ENCODE results near the gene UNC13D.

Gene UNC13D

DNA sequence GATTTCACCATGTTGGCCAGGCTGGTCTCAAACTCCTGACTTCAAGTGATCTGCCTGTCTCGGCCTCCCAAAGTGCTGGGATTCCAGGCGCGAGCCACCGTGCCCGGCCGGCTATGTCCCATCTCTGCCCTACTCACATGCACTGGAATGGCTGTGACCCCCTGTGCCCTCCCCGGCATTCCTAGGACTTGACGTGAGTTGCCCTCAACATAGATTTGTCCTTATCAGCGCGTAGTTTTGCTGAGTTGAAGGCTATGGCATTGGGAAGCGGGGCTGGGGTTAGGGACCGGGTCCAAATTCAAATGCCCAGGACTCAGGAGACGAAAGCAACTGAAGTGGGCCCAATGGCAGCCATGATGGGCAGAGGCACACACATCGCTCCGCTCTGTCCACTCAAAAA lies 5.8 kb downstream of the UNC13D start:
- Histone ChIP-seq H3K4me1 (ENCODE audit: control insufficient read depth in 1 of 2, insufficient read depth in 2 of 2, low read length in 2 of 2) (peaks cover 0 to 9% of the 10 kb centered on the region in 2 donors), H3K36me3 (ENCODE audit: control insufficient read depth in 1 of 2, insufficient read depth in 2 of 2, low read length in 2 of 2) (peaks cover 0 to 27% of the 10 kb centered on the region in 2 donors), H3K27ac (ENCODE audit: low read length) (no peak overlapping the region), H3K4me3 (ENCODE audit: low read depth in 1 of 2, low read length in 2 of 2) (no peak overlapping the region), H3K27me3 (ENCODE audit: low read depth, low read length) (no peaks in the 10 kb centered on the region), H3K9me3 (ENCODE audit: control insufficient read depth in 1 of 2, low read length in 2 of 2) (no peaks in the 10 kb centered on the region)

DNA sequence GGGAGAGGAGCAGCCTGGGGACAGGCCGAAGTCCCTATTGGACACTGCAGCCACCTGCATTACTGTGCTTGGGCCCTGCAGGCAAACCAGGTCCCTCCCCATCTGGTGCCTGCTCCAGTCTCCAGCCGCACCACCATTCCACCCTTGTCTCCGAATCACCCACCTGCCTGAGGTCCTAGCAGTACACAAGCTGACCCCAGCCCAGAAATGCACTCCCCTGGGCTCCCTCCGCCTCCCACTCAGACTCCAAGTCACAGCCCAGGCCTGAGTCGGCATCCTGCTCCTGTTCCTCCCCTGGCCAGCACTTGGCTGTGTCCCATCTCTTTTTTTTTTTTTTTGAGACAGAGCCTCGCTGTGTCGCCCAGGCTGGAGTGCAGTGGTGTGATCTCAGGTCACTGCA lies 6.3 kb downstream of the UNC13D start:
- H3K27ac ChIP-seq (ENCODE audit: low read length) = no peak overlapping the region
- peaks cover 0 to 9% of the 10 kb centered on the region in 2 donors for H3K4me1 ChIP-seq (ENCODE audit: control insufficient read depth in 1 of 2, insufficient read depth in 2 of 2, low read length in 2 of 2)
- H3K36me3 ChIP-seq (ENCODE audit: control insufficient read depth in 1 of 2, insufficient read depth in 2 of 2, low read length in 2 of 2) = peaks cover 0 to 27% of the 10 kb centered on the region in 2 donors
- no peaks in the 10 kb centered on the region for H3K9me3 ChIP-seq (ENCODE audit: control insufficient read depth in 1 of 2, low read length in 2 of 2)
- no peaks in the 10 kb centered on the region for H3K27me3 ChIP-seq (ENCODE audit: low read depth, low read length)
- H3K4me3 ChIP-seq (ENCODE audit: low read depth in 1 of 2, low read length in 2 of 2) = no peak overlapping the region

DNA sequence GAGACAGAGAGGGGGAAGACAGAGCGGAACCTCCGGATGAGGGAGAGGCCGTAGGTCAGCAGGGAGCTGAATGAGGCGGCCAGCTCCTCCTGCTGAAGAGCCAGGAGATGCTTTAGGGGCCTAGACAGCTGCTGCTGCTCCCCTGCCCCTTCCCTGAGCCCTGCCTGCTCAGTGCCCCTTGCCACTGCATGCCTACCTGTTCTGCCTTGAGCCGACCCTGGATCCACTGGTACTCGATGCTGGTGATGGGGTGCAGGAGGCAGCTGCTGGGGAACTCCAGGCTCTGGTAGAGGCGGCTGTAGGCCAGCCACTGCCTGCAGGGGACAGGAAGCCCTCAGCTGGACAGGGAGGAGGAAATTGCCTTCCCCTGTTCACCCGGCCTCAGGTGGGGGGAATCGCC lies 7.6 kb downstream of the UNC13D start:
- no peak overlapping the region for H3K27ac ChIP-seq (ENCODE audit: low read length)
- no peaks in the 10 kb centered on the region for H3K9me3 ChIP-seq (ENCODE audit: control insufficient read depth in 1 of 2, low read length in 2 of 2)

DNA sequence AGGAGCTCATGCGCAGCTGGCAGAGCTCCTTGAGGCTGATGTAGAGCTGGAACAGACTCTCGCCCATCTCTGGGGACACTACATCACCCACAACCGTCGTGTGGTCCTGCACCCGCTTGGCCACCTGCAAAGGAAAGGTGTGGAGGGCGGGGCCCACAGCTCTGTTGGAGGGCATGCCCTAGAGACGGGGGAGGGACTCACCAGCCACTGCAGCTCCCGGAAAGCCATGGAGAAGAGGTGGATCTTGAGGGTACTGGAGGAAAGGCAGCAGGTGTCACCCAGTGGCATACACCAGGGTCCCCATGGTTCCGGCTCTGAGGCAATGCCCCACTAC lies 8.6 kb downstream of the UNC13D start:
- Histone ChIP-seq H3K9me3 (ENCODE audit: control insufficient read depth in 1 of 2, low read length in 2 of 2) (no peaks in the 10 kb centered on the region), H3K4me1 (ENCODE audit: control insufficient read depth in 1 of 2, insufficient read depth in 2 of 2, low read length in 2 of 2) (peaks cover 0 to 9% of the 10 kb centered on the region in 2 donors), H3K27ac (ENCODE audit: low read length) (no peak overlapping the region), H3K27me3 (ENCODE audit: low read depth, low read length) (no peaks in the 10 kb centered on the region), H3K4me3 (ENCODE audit: low read depth in 1 of 2, low read length in 2 of 2) (no peak overlapping the region), H3K36me3 (ENCODE audit: control insufficient read depth in 1 of 2, insufficient read depth in 2 of 2, low read length in 2 of 2) (peaks cover 0 to 32% of the 10 kb centered on the region in 2 donors)

More for the DNA sequence above, 7.6 kb downstream of the UNC13D start:
- Histone ChIP-seq H3K27me3 (ENCODE audit: low read depth, low read length) (no peaks in the 10 kb centered on the region), H3K4me1 (ENCODE audit: control insufficient read depth in 1 of 2, insufficient read depth in 2 of 2, low read length in 2 of 2) (peaks cover 0 to 9% of the 10 kb centered on the region in 2 donors), H3K4me3 (ENCODE audit: low read depth in 1 of 2, low read length in 2 of 2) (no peak overlapping the region), H3K36me3 (ENCODE audit: control insufficient read depth in 1 of 2, insufficient read depth in 2 of 2, low read length in 2 of 2) (peaks cover 0 to 27% of the 10 kb centered on the region in 2 donors)

DNA sequence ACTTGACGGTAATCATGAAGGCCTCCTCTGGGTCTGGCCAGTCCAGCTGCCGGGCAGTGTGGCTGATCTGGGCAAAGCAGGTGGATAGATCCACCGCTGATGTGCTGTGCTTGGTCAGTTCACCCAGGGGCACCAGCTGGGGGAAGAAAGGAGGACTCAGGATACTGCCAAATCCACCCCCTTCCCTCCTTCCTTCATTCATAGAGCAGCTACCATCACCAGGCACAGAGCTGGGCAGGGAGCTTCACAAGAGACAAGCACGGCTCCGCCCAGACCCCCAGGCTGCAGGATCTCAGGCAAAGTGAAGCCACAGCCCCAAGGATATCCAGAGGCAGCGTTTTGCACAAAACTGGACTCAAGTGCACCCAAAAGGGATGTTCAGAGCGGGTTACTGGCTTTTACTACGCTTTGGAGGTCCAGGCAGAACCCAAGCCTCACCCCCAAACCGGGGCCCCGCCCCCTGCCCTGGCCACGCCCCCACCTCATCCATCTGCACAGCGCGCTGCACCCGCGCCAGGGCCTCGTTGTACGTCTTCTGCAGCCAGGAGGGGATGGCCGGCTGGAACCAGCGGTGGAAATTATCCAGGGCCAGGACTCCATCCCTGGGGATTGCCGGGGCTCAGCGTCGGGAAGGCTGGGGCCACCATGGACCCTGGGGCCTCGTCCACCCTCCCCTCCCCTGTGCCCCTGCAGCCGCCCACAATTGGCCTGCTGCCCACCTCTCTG lies 9.1 kb downstream of the UNC13D start:
- Histone ChIP-seq H3K36me3 (ENCODE audit: control insufficient read depth in 1 of 2, insufficient read depth in 2 of 2, low read length in 2 of 2) (peaks cover 0 to 32% of the 10 kb centered on the region in 2 donors), H3K9me3 (ENCODE audit: control insufficient read depth in 1 of 2, low read length in 2 of 2) (no peaks in the 10 kb centered on the region), H3K4me3 (ENCODE audit: low read depth in 1 of 2, low read length in 2 of 2) (no peak overlapping the region), H3K27me3 (ENCODE audit: low read depth, low read length) (no peaks in the 10 kb centered on the region), H3K27ac (ENCODE audit: low read length) (no peak overlapping the region), H3K4me1 (ENCODE audit: control insufficient read depth in 1 of 2, insufficient read depth in 2 of 2, low read length in 2 of 2) (peaks cover 0 to 9% of the 10 kb centered on the region in 2 donors)

DNA sequence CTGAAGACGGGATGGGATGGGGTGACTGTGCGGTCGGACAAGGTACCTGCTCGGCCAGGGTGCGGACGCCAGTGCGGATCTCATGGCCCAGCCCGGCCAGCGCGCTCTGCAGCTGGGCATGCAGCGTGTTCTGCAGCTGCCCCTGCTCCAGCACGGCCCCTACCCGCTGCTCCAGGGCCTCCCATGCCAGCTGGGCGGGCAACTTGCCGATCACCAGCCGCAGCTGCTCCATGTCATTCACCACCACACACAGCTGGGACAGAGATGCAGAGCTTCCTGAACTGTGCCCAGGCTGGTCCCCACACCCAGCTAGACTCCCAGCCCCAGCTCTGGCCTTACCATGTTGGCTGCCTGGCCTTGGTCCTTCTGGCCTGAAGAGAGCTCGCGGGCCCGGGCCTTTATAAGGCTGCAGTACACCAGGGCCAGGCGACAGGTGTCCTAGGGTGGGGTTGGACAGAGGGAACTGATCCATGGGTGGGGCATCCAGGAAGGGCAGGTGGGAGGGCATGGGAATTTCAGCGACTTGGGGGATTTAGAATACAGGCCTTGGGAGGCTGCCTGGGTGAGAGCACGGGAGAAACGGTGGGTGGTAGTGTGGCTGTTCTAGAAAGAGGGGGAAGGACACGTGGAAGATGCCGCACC lies 9.8 kb downstream of the UNC13D start:
- H3K36me3 ChIP-seq (ENCODE audit: control insufficient read depth in 1 of 2, insufficient read depth in 2 of 2, low read length in 2 of 2) = peaks cover 0 to 33% of the 10 kb centered on the region in 2 donors
- H3K27ac ChIP-seq (ENCODE audit: low read length) = no peak overlapping the region
- H3K4me1 ChIP-seq (ENCODE audit: control insufficient read depth in 1 of 2, insufficient read depth in 2 of 2, low read length in 2 of 2) = peaks cover 0 to 9% of the 10 kb centered on the region in 2 donors

DNA sequence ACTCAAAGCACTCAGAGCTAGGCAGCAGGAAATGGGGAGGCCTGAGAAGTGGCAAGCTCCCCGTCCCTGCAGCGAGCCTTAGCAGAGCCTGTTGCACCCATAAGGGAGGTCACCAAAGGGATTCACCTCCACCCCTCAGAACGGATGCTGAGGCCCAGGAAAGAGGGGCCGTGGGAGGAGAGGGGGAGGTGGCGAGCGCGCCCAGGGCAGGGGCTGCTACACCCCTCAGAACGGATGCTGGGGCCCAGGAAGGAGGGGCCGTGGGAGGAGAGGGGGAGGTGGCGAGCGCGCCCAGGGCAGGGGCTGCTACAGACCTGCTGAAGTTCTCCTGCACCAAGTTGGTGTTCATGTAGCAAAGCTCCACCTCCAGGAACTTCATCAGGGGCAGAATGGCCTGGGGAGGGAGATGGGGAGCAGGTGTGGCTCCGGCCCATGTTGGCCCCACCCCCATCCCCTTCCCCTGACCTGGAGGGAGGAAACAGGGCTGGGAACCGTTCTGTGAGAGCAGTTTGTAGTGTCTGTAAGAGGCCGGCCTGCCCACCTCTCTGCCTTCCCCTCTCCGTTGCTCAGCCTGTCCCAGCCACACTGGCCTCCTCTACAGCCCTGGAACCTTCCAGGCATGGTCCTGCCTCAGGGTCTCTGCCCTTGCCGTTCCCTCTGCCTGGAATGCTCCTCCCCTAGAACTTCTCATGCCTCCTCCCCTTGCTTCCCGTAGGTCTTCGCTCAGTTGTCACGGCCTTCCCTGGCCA lies 11.4 kb downstream of the UNC13D start:
- peaks cover 5 to 13% of the 10 kb centered on the region in 2 donors for H3K4me1 ChIP-seq (ENCODE audit: control insufficient read depth in 1 of 2, insufficient read depth in 2 of 2, low read length in 2 of 2)
- H3K27me3 ChIP-seq (ENCODE audit: low read depth, low read length) = no peaks in the 10 kb centered on the region
- no peaks in the 10 kb centered on the region for H3K9me3 ChIP-seq (ENCODE audit: control insufficient read depth in 1 of 2, low read length in 2 of 2)
- no peak overlapping the region for H3K4me3 ChIP-seq (ENCODE audit: low read depth in 1 of 2, low read length in 2 of 2)
- H3K27ac ChIP-seq (ENCODE audit: low read length) = peak overlapping the region; percentile 49
- H3K36me3 ChIP-seq (ENCODE audit: control insufficient read depth in 1 of 2, insufficient read depth in 2 of 2, low read length in 2 of 2) = peaks cover 0 to 32% of the 10 kb centered on the region in 2 donors

More for the DNA sequence above, 9.8 kb downstream of the UNC13D start:
- Histone ChIP-seq H3K4me3 (ENCODE audit: low read depth in 1 of 2, low read length in 2 of 2) (no peak overlapping the region), H3K27me3 (ENCODE audit: low read depth, low read length) (no peaks in the 10 kb centered on the region), H3K9me3 (ENCODE audit: control insufficient read depth in 1 of 2, low read length in 2 of 2) (no peaks in the 10 kb centered on the region)

DNA sequence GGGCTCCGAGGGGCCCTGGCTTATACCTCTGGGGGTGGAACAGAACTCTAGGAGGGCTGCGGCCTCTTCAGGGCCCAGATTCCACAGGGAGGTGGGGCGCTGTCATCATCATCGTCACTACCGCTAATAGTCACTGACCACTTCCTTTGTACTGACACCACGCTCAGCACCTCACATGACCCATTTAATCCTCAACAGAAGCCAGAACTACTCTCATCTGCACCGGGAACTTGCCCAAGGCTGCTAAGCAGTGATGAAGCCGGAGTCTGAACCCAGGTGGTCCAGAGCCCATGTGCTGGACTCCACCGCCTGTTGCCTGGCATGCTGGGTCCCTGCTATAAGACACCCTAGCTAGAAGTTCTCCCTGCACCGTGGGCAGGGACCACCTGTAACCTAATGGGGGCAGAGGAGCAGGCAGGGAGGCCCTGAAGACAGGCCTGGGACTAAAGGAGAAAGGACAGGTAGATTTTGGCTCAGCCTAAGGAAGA lies 12.0 kb downstream of the UNC13D start:
- no peaks in the 10 kb centered on the region for H3K27me3 ChIP-seq (ENCODE audit: low read depth, low read length)
- H3K27ac ChIP-seq (ENCODE audit: low read length) = peak overlapping the region; percentile 49
- H3K9me3 ChIP-seq (ENCODE audit: control insufficient read depth in 1 of 2, low read length in 2 of 2) = no peaks in the 10 kb centered on the region
- H3K4me1 ChIP-seq (ENCODE audit: control insufficient read depth in 1 of 2, insufficient read depth in 2 of 2, low read length in 2 of 2) = peaks cover 5 to 19% of the 10 kb centered on the region in 2 donors
- no peak overlapping the region for H3K4me3 ChIP-seq (ENCODE audit: low read depth in 1 of 2, low read length in 2 of 2)
- peaks cover 0 to 32% of the 10 kb centered on the region in 2 donors for H3K36me3 ChIP-seq (ENCODE audit: control insufficient read depth in 1 of 2, insufficient read depth in 2 of 2, low read length in 2 of 2)

DNA sequence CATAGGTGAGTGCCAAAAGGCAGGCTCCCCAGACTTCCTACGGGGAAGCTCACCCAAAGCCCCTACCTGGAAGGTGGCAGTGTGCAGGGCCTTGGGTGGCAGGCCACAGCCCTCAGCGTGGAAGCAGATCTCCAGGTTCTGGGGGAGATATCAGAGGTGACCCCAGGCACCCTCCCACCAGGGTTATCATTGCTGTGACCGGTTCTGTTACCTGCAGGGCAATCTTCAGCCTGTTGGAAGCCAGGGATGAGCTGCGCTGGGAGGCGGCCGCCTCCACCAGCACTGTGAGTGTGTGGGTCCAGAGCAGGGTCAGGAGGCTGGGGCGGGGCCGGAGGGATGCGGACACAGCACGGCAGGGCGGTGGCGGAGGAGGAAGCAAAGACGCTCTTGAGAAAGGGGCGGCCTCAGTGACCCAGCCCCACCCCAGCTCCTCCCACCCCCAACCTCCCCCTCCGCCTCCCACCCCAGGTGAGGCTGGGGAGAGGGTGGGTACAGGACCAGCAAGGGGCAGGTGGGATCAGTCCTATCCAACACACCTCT lies 13.1 kb downstream of the UNC13D start:
- peaks cover 0 to 24% of the 10 kb centered on the region in 2 donors for H3K36me3 ChIP-seq (ENCODE audit: control insufficient read depth in 1 of 2, insufficient read depth in 2 of 2, low read length in 2 of 2)
- no peaks in the 10 kb centered on the region for H3K27me3 ChIP-seq (ENCODE audit: low read depth, low read length)
- peaks cover 5 to 23% of the 10 kb centered on the region in 2 donors for H3K4me1 ChIP-seq (ENCODE audit: control insufficient read depth in 1 of 2, insufficient read depth in 2 of 2, low read length in 2 of 2)
- H3K27ac ChIP-seq (ENCODE audit: low read length) = no peak overlapping the region
- H3K4me3 ChIP-seq (ENCODE audit: low read depth in 1 of 2, low read length in 2 of 2) = no peak overlapping the region
- H3K9me3 ChIP-seq (ENCODE audit: control insufficient read depth in 1 of 2, low read length in 2 of 2) = no peaks in the 10 kb centered on the region

DNA sequence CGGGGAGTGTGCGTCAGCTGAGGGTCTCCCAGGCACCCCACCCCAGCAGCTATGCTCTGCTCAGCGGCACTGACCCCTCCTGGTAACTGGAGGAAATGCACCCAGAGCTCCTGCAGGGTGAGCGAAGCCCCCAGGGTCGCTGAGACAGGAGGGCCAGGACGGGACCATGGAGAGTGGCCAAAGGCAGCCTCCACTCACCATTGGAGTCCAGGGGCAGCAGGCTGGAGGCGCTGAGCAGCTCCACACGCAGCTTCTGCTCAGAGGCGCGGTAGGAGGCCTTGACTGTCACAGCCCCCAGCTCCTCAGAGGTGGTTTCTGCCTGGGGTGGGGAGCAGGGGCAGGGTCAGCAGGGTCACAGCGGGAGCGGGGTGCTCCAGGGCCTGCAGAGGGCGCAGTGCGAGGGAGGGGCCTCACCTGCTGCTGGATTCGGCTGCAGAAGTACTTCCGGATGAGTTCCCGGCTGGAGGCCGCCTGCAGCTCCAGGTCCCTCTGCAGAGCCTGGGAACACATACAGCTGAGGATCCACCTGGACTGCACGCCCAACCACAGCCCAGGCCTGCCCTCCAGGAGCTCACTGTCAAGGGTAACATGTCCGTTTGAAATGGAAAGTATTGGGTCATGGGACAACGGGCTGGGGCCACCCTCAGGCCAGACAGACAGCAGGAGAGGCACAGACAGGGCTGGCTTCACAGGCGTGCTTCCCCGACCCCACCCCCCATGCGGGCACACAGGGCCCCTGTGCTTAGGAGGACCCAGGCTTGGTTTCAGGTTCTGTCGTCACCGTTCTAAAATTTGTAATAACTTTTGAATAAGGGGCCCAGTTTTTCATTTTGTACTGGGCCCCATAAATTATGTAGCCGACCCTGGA lies 13.8 kb downstream of the UNC13D start:
- Histone ChIP-seq H3K27me3 (ENCODE audit: low read depth, low read length) (no peaks in the 10 kb centered on the region), H3K9me3 (ENCODE audit: control insufficient read depth in 1 of 2, low read length in 2 of 2) (no peaks in the 10 kb centered on the region), H3K4me3 (ENCODE audit: low read depth in 1 of 2, low read length in 2 of 2) (no peak overlapping the region), H3K27ac (ENCODE audit: low read length) (no peak overlapping the region), H3K4me1 (ENCODE audit: control insufficient read depth in 1 of 2, insufficient read depth in 2 of 2, low read length in 2 of 2) (peaks cover 5 to 18% of the 10 kb centered on the region in 2 donors), H3K36me3 (ENCODE audit: control insufficient read depth in 1 of 2, insufficient read depth in 2 of 2, low read length in 2 of 2) (peaks cover 0 to 28% of the 10 kb centered on the region in 2 donors)
